Astrocyte of the cerebellum (primary cell): Measurements from ENCODE around the gene FAM180A.

ENCODE experiments used
- DNase-seq: peaks from one replicate; pipeline ENCODE4 v3.0.0-alpha.2; 2011; ENCODE audit warnings: low read depth
- H3K4me3 ChIP-seq: 2 replicates; pipeline ENCODE4 v1.5.1; 2011; ENCODE audit warnings: mild to moderate bottlenecking, low read depth, low read length, moderate library complexity
- in situ Hi-C: cut with HindIII; loops from 2 replicates; pipeline ENCODE4 v1.10.0; 2017; ENCODE audit warnings: low sequenced_read_pairs
- TF ChIP-seq, protein P1 (sequence below): IDR thresholded peaks from 2 replicates; pipeline ENCODE4 v1.5.1; 2012; ENCODE audit warnings: low read length, low read depth, moderate library complexity, mild to moderate bottlenecking; ENCODE audit errors: missing control alignments

Gene FAM180A

DNA sequence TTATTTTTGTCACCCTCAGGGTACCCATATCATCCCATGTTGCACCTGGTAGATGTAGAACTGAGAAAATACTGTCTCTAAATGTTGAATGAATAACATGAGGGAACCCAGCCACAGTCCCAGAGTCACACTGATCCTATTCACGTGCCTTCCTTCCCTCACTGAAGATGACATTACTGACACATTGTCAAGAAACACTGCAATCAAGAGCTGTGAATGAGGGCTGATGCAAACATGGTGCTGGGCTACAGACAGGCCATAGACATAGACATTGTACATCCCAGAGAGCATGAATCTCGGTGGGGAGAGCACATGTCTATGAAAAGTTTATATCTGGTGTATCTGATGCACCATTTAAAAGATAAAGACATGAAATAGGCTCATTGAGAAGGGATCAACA lies 30.4 kb downstream of the FAM180A start:
- no peak overlapping the region for H3K4me3 ChIP-seq
- in situ Hi-C loops, result no loop called here
- no peak for DNase-seq

DNA sequence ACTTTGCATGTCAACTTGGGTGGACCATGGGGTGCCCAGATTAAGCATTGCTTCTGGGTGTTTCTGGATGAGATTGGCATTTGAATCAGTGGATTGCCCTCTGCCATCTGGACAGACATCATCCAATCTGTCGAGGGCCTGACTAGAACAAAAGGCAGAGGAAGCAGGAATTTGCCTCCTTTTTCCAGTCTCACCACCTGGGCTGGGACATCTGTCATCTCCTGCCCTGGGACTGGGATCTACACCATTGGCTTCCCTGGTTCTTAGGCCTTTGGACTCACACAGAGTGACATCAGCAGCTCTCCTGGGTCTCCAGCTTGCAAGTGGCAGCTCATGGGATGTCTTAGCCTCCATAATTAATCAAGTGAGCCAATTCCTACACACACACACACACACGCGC lies 30.9 kb downstream of the FAM180A start:
- in situ Hi-C loops, result no loop called here
- no peak overlapping the region for H3K4me3 ChIP-seq
- TF ChIP-seq, protein P1, sequence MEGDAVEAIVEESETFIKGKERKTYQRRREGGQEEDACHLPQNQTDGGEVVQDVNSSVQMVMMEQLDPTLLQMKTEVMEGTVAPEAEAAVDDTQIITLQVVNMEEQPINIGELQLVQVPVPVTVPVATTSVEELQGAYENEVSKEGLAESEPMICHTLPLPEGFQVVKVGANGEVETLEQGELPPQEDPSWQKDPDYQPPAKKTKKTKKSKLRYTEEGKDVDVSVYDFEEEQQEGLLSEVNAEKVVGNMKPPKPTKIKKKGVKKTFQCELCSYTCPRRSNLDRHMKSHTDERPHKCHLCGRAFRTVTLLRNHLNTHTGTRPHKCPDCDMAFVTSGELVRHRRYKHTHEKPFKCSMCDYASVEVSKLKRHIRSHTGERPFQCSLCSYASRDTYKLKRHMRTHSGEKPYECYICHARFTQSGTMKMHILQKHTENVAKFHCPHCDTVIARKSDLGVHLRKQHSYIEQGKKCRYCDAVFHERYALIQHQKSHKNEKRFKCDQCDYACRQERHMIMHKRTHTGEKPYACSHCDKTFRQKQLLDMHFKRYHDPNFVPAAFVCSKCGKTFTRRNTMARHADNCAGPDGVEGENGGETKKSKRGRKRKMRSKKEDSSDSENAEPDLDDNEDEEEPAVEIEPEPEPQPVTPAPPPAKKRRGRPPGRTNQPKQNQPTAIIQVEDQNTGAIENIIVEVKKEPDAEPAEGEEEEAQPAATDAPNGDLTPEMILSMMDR, result no peak
- DNase-seq, result no peak

More for the DNA sequence above, 30.4 kb downstream of the FAM180A start:
- TF ChIP-seq, protein P1, result no peak

DNA sequence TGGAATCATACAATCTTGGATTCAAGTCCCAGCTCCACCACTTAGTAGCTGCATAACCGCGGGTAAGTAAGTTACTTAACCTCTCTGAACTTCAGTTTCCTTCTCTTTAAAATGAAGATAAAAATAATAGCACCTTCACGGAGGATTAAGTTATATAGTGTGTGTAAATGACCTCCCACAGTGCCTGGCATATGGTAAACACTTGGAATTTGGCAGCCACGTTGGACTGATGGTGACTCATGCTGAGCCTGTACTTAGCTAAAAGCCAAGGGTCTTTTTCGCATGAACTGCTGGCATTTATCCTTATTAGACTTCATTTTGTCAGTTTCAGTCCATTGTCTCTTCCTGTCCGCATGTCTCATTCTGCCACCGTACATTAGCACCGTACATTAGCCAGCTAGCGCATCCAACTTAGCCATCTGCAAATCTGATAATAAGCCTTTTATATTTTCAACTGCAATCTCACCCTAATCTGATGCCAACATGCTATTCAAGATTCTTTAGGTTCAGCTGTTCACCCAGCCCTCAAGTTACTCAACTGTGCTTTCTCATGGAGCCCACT lies 31.9 kb downstream of the FAM180A start:
- H3K4me3 ChIP-seq, result no peak overlapping the region
- TF ChIP-seq, protein P1, result no peak
- in situ Hi-C loops, result no loop called here
- DNase-seq, result peak; percentile 96

DNA sequence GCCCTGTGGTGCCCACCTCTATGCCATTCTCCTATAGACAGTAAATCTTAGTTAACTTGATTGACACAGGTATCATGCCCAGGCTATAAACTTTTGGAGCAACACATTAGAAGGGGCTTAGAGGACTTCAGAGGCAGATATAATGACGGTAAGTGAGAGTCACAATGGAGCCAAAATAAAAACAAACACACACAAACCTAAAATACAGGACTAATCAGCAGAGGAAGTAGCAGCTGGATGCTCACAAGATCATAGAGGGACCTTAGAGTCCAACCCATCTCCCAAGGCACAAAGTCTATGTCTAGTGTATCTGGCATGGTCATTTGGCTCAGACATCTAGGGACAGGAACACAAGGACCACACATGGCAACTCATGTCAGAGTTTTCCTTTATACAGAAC lies 32.9 kb downstream of the FAM180A start:
- TF ChIP-seq, protein P1, result no peak

DNA sequence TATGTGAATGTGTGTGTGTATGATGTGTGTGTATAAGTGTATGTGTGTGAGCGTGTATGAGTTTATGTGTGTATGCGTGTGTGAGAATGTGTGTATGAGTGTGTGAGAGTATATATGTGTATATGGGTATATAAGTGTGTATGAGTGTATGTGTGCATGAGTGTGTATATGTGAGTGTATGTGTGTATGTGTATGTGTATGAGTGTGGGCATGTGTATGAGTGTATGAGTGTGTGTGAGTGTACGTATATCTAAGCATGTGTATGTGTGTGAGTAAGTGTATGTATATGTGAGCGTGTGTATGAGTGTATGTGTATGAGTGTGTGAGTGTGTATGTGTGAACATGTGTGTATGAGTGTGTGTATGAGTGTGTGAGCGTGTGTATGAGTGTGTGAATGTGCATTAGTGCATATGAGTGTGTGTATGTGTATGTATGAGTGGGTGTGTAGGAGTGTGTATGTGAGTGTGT lies 33.5 kb downstream of the FAM180A start:
- DNase-seq, result no peak
- TF ChIP-seq, protein P1, result no peak
- no peak overlapping the region for H3K4me3 ChIP-seq
- in situ Hi-C loops, result no loop called here

More for the DNA sequence above, 32.9 kb downstream of the FAM180A start:
- no peak for DNase-seq
- in situ Hi-C loops, result no loop called here
- H3K4me3 ChIP-seq, result no peak overlapping the region

DNA sequence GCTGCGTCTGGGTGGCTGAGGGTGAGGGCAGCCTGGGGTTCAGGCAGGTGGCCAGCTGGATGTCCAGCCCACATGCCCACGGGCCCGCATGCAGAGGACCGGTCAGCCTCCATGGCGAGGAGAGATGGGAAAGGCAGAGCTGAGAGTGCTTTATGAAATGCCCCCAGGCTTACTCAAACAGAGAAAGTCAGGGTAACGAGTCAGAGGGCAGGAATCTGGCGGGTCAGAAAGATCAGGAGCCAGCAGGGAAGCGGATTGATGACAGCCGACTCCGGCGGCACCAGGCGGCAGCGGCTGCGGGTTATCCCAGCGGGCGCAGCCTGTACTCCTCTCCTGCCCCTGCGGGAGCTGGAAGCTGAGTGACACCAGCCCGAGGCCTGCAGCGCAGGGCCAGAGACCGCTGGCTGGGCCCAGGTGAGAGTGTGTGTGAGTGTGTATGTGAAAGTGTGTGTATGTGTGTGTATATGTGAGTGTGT lies 34.0 kb downstream of the FAM180A start:
- TF ChIP-seq, protein P1, result no peak
- DNase-seq, result no peak
- H3K4me3 ChIP-seq, result peak overlapping the region; percentile 11
- in situ Hi-C loops, result no loop called here
